Stimulated activated CD8-positive, alpha-beta memory T cell treated with anti-CD3 and anti-CD28 coated beads, Interleukin-15, amount 100 ng/mL, for 4 hours (primary cell): ENCODE data around the gene CALY.
"Not testable (repeated sequence)": the region's sequence is repeated elsewhere in the genome, so short reads cannot be mapped to it uniquely, and the experiment has no call there.

Experiments used
- DNase-seq, 2 donors: peaks; one replicate each; pipeline ENCODE4 v3.0.0-alpha.2; 2020; ENCODE audit warnings: low read depth in 2 of 2

CALY gene, protein sequence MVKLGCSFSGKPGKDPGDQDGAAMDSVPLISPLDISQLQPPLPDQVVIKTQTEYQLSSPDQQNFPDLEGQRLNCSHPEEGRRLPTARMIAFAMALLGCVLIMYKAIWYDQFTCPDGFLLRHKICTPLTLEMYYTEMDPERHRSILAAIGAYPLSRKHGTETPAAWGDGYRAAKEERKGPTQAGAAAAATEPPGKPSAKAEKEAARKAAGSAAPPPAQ

DNA sequence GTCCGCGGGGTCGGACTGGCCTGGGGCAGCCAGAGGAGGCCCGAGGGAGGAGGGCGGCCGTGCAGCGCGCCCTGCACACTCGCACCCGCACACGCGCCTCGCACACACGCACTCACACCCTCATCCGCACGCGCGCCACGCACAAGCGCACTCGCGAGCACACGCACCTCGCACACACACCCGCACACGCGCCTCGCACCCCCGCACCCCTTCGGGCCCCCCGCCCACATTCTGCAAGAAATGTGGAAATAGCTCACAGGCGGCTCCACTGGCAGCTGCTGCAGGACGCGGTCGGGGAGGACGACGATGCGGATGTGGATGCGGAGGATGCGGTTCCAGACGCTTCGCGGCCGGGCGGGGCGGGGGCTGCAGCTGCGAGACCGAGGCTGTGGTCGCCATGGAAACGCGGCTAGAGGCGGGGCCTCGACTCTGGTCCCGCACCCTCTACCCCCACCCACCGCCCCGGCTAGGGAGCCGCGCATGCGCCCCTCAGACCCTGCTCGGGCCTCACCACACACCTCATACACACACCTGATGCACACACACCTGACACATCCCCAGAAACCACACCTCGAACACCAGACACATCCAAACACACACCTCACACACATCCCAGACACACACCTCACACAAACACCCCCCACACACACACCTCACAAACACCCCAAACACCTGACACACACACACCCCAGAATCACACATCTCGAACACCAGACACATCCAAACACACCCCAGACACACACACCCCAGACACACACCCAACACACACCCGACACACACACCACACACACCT lies at the start of gene CALY:
Gene CALY (minus strand): TSS at position 320 of the 793 bp plus-strand sequence. CDS start 7,907 bp downstream, outside the sequence.
- DNase-seq = peak; percentile 51 to 58

GRCh38 chr10:133385214-133385613 lies 48.5 kb upstream of the CALY start:
- no peak for DNase-seq

GRCh38 chr10:133384071-133384470 lies 47.4 kb upstream of the CALY start:
- DNase-seq = no peak

DNA sequence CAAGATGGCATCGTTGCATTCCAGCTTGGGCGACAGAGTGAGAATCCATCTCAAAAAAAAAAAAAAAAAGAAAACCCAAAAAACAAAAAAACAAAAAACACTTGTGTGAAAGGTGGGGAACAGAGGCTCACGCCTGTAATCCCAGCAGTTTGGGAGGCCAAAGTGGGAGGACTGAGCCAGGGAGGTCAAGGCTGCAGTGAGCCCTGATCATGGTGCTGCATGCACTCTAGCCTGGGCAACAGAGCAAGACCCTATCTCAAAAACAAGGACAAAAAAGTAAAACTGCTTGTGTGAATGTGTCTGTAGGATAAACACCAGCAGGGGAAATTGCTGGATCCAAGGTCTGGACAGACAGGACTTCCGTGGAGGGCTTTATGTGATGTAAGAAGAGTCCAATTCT lies 46.9 kb upstream of the CALY start:
- no peak for DNase-seq

GRCh38 chr10:133381036-133381435 lies 44.3 kb upstream of the CALY start:
- DNase-seq = no peak

DNA sequence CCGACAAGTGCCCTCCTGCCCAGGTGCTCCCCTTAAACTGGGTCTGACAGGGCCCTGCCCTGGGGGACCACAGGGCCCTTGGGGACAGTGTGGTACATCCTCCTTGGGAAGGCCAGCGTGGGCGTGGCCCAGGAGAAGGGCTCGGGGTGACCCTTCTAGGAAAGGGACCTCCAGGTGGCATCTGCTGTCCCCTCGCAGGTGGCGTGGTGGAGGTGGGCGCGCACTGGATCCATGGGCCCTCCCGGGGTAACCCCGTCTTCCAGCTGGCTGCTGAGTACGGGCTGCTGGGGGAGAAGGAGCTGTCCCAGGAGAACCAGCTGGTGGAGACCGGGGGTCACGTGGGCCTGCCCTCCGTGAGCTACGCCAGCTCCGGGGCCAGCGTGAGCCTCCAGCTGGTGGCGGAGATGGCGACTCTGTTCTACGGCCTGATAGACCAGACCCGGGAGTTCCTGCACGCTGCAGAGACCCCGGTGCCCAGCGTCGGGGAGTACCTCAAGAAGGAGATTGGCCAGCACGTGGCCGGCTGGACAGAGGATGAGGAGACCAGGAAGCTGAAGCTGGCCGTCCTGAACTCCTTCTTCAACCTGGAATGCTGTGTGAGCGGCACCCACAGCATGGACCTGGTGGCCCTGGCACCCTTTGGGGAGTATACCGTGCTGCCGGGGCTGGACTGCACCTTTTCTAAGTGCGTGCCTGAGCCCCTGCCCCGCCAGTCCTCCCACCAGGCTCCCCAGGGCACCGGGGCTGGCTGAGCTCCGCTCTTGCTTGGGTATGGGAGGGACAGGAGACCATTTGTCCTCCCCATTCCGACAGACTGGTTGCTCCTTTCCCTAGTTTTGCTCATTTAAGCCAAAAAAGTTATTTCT lies 43.3 kb upstream of the CALY start:
- no peak for DNase-seq

DNA sequence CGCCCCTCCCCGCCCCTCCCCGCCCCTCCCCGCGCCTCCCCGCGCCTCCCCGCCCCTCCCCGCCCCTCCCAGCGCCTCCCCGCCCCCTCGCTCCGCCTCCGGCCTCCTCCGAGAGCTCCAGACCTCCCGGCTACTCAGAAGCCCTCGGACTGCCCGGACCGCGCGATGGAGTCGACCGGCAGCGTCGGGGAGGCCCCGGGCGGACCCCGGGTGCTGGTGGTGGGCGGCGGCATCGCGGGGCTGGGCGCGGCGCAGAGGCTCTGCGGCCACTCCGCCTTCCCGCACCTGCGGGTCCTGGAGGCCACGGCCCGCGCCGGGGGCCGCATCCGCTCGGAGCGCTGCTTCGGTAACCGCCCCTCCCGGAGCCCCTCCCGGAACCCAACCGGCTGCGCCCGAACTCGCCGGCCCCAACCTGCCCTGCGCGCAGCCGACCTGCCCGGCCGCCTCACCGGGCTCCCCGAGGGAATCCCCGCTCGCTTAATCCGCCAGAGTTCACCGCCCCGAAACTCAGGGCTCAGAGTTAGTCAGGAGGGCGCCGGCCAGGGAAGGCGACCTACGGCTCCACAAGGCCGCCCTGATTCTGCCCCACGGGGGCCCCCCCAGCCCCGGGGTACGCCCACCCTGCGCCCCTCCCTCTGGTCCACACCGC lies 42.6 kb upstream of the CALY start, which contains the start of gene PAOX:
Gene PAOX (plus strand): TSS at position 111 of the 649 bp plus-strand sequence. CDS start 55 bp downstream, at position 166.
- peak in 1 of 2 donors; percentile 41 for DNase-seq

- DNase-seq = peak in 1 of 2 donors; percentile 41
Observed at GRCh38 chr10:133378251-133379096, 41.8 kb upstream of the CALY start.

DNA sequence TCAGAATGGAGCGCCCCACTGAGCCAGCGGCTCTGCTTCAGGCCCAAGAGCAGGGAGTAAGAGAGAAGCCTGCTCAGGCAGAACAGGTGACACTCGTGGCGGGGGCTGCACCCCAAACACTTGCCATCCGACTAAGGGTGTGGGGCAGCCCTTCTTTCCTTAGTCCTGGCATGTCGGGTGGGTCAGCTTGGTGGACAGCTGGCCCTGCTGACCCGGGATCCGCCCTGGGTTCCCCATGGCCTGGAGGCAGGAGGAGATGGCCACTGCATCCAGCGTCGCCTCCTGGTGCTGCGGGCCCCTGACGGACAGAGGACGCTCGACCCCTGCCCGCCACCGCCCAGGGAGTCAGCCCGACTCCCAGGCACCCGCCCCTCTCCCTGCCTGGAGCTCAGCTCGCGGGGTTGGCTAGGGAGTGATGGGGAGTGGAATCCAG lies 41.1 kb upstream of the CALY start:
- no peak for DNase-seq

DNA sequence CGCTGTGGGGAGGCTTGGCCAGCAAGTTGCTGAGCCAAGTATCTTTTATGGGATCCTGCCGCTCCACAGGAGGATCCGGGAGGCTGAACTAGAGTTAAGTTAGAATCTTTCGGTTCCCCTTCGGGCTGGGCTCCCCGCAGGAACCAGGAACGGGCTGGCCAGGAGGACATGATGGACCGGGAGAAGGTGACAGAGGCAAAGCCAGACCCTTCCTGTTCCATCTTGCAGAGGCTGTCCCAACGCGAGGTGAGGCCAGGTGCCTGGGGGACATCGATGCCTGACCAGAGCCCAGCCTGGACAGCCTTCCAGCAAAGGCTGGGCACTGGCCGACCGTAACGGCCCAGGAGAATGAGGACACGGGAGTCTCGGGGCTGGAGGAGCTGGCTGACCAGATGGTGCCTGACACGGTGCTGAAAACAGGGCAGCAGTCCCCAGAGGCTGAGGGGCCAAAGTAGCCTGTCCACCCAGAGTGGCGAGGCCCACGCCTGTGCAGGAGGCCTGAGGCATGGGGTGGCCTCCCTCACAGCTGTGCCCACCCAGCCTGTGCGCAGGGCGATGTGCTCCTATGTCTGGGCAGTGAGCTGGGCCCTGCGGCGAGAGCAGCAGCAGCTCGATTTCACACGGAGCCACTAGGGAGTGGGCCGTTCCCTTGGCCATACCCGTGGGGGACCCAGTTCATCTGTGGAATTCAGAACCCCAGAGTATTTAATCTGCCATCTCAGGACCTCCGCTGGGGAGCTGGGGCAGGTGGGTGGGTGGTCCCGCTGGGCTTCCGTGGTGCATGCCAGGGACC lies 40.5 kb upstream of the CALY start:
- no peak for DNase-seq

DNA sequence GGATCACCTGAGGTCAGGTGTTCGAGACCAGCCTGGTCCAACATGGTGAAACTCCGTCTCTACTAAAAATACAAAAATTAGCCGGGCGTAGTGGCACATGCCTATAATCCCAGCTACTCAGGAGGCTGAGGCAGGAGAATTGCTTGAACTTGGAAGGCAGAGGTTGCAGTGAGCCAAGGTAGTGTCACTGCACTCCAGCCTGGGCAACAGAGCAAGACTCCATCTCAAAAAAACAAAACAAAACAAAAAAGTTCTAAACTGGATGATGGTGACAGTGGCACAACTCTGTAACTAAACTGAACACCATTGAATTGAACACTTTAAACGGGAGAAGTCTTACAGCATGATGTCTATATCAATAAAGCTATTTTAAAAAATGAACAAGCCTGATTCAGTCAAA lies 39.5 kb upstream of the CALY start:
- not testable (repeated sequence) for DNase-seq

DNA sequence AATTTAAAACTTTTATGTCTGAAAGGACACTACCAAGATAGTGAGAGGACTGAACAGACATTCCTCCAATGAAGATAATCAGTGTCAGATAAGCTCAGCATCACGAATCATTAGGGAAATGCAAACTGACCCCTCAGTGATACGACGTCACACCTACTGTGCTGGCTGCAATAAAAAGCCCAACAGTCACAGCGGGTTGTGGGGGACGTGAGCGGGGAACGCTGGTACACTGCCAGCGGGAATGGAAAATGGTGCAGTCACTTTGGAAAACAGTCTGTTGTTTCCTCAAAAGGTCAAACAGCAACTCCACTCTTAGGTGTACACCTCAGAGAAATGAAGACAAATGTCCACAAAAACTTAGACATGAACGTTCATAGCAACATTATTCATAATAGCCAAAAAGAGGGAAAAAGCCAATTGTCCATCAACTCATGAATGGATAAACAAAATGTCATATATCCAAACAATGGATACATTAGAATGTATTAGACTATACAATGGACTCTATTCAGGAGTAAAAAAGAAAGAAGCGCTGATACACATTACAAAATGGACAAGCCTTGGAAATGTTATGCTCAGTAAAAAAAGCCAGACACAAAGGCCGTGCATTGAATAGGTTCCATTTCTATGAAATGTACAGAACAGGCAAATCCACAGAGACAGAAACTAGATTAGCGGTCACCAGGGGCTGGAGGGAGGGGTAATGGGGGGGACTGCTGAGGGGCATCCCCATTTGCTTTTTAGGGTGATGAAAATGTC lies 38.8 kb upstream of the CALY start:
- no peak for DNase-seq

- DNase-seq = peak; percentile 81 to 90
Observed at GRCh38 chr10:133373174-133374090, 36.7 kb upstream of the CALY start, which contains the start of gene ECHS1. TSS of gene ECHS1 (minus strand) at chr10:133373354. CDS start at chr10:133373333, 21 bp downstream.

- no peak for DNase-seq
Observed at GRCh38 chr10:133372507-133372906, 35.8 kb upstream of the CALY start.

- DNase-seq = no peak
Observed at GRCh38 chr10:133370030-133370786, 33.5 kb upstream of the CALY start.

- DNase-seq = no peak
Observed at GRCh38 chr10:133368153-133368552, 31.5 kb upstream of the CALY start.

GRCh38 chr10:133367461-133367860 lies 30.8 kb upstream of the CALY start:
- not testable (repeated sequence) for DNase-seq
